ENCODE results near the gene ATP6V0E2. TPM values are rescaled to one million over a fixed set of nuclear protein-coding genes. Genes with fewer than 3 reads are reported as not detected.
A peak's percentile ranks its signal among the peaks of the same experiment; 100 is the strongest.

The ATP6V0E2 gene
- total RNA-seq, 1 experiment from 2014 or later: 26.2 TPM

GRCh38 chr7:149843566-149843965 is 30.2 kb upstream of the ATP6V0E2 start:
- Mint-ChIP-seq H3K9me3 (no peaks in the 10 kb centered on the region), H3K4me1 (peaks cover 9% of the 10 kb centered on the region), H3K36me3 (no peaks in the 10 kb centered on the region), H3K27ac (no peak overlapping the region), H3K4me3 (no peak overlapping the region), H3K27me3 (ENCODE audit: low read depth) (peaks cover 22% of the 10 kb centered on the region)
- CTCF ChIA-PET: interaction anchor here (1.1 to 2.5 kb wide), 4 partner anchors 12 to 37 kb away, joined by 3 to 9 read pairs (median 5); no protein-coding TSS in a partner anchor
- no peak for TF ChIP-seq CDX4 (CRISPR knock-in tag; IDR thresholded peaks at IDR 0.05; ENCODE audit: borderline replicate concordance)
- no peak for TF ChIP-seq SOX15 (CRISPR knock-in tag; IDR thresholded peaks at IDR 0.05)
- ATAC-seq (no peak), DNase-seq (ENCODE audit: low spot score) (peak; percentile 7)
- POLR2A ChIA-PET: no interaction called here

GRCh38 chr7:149844445-149844844 is 29.3 kb upstream of the ATP6V0E2 start:
- Mint-ChIP-seq H3K9me3 (no peaks in the 10 kb centered on the region), H3K27me3 (ENCODE audit: low read depth) (peaks cover 16% of the 10 kb centered on the region), H3K4me1 (peaks cover 2% of the 10 kb centered on the region), H3K27ac (no peak overlapping the region), H3K4me3 (no peak overlapping the region), H3K36me3 (no peaks in the 10 kb centered on the region)
- ChIA-PET CTCF (interaction anchor here (1.1 kb wide), 1 partner anchor 21 kb away, joined by 3 read pairs; no protein-coding TSS in a partner anchor), POLR2A (no interaction called here)
- ATAC-seq (no peak), DNase-seq (ENCODE audit: low spot score) (no peak)
- TF ChIP-seq ZNF396 (CRISPR knock-in tag; IDR thresholded peaks at IDR 0.05; ENCODE audit: borderline replicate concordance) (no peak), SP1 (CRISPR knock-in tag; conservative IDR thresholded peaks at IDR 0.05) (no peak), KAT7 (CRISPR knock-in tag; IDR thresholded peaks at IDR 0.05; ENCODE audit: borderline replicate concordance) (no peak), USF1 (CRISPR knock-in tag; IDR thresholded peaks at IDR 0.05) (no peak), AFF4 (CRISPR knock-in tag; IDR thresholded peaks at IDR 0.05; ENCODE audit: borderline replicate concordance) (no peak), ARID4B (CRISPR knock-in tag; IDR thresholded peaks at IDR 0.05; ENCODE audit: borderline replicate concordance) (no peak), ZNF416 (CRISPR knock-in tag; IDR thresholded peaks at IDR 0.05) (no peak), NFATC4 (CRISPR knock-in tag; IDR thresholded peaks at IDR 0.05) (no peak)

GRCh38 chr7:149845257-149845980 is 28.4 kb upstream of the ATP6V0E2 start:
- Mint-ChIP-seq H3K9me3 (no peaks in the 10 kb centered on the region), H3K27me3 (ENCODE audit: low read depth) (peaks cover 14% of the 10 kb centered on the region), H3K36me3 (no peaks in the 10 kb centered on the region), H3K4me3 (no peak overlapping the region), H3K27ac (no peak overlapping the region), H3K4me1 (peaks cover 4% of the 10 kb centered on the region)
- CTCF ChIA-PET: no interaction called here
- DNase-seq (ENCODE audit: low spot score): no peak
- ATAC-seq: no peak
- POLR2A ChIA-PET: interaction anchor here (0.6 kb wide), 1 partner anchor 1470 kb away, joined by 4 read pairs; no protein-coding TSS in a partner anchor
- no peak for TF ChIP-seq ZNF396 (CRISPR knock-in tag; IDR thresholded peaks at IDR 0.05; ENCODE audit: borderline replicate concordance)
- no peak for TF ChIP-seq AR (CRISPR knock-in tag; IDR thresholded peaks at IDR 0.05)
- TF ChIP-seq E2F1 (CRISPR knock-in tag; IDR thresholded peaks at IDR 0.05): no peak
- no peak for TF ChIP-seq ZSCAN18 (CRISPR knock-in tag; IDR thresholded peaks at IDR 0.05)

All from WTC11 (cell line).